Activated CD4-positive, alpha-beta T cell treated with anti-CD3 and anti-CD28 coated beads for 24 hours (primary cell): ENCODE data around the gene EHBP1.
"Not testable (repeated sequence)": the region's sequence is repeated elsewhere in the genome, so short reads cannot be mapped to it uniquely, and the experiment has no call there.

ENCODE experiments used
- DNase-seq, 2 donors: peaks; one replicate each; pipeline ENCODE4 v3.0.0-alpha.2; 2020; ENCODE audit warnings: low read depth in 2 of 2

EHBP1 gene

DNA sequence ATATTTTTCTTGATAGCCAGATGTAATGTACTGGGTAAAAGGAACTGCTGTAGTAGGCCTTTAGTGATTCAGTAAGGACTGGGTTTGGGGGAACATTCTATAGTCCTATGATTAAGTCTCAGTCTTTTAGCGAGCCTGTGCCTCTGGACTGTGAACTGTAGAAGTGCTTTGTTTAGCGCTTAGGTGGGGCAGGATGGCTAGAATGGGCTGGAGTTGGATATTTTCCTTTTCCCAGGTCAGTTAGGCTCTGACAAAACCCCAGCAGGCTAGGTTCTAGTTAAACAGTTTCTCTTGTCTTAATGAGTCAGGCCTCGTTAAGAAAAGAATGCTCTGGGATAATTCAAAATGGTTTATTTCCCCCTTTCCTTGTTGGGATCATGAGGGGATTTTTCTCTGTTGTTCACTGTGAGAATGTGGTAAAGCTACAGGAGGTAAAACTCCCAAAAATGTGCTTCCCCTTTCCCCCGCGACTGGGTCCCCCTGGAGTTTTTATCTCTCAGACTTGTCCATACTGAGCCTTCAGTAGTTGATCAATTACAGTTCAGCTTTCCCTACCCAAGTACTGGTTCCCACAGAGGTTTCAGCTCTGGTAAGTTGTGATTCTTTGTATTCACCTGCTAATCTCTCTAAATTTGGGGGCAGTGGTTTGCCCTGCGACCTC, 31.5 kb downstream of the EHBP1 start:
- no peak for DNase-seq

DNA sequence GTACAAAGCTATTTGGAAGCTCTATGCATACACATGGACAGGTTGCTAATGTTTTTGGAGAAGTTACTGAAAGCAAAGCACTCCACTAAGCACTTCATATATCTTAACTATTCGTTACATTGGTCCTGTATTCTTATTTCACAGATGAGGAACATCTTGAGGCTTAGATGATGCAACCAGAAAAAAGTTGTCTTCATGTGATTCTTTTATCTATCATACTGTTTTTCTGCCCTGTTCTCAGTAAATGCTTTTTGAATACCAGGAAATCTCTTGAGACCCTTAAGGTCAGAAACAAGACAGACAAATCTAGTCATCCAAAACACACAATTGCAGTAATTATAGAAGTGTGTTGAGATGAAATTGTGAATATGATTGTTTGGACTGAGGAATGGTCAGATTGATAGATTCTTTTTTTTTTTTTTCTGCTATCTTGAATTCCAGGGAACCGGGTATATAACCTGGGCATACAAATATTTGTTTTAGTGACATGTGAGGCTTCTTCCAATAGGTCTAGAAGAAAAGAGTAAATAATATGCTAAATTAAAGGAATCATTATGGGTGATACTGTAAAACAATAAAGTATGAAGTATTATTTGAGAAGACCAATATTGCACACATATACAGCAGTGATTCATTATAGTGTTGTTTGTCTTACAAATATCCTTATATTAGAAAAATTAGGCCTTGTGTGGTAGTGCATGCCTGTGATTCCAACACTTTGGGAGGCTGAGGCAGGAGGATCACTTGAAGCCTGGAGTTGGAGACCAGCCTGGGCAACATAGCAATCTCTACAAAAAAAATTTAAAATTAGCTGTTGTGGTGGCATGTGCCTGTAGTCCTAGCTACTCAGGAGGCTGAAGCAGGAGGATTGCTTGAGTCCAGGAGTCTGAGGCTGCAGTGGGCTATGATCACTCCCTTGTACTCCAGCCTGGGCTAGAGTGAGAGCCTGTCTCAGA, 33.7 kb downstream of the EHBP1 start:
- DNase-seq: no peak

- DNase-seq: no peak
These were observed 34.7 kb downstream of the EHBP1 start for GRCh38 chr2:62740221-62740620.

- DNase-seq: no peak
These were observed 35.6 kb downstream of the EHBP1 start for GRCh38 chr2:62741127-62741526.

DNA sequence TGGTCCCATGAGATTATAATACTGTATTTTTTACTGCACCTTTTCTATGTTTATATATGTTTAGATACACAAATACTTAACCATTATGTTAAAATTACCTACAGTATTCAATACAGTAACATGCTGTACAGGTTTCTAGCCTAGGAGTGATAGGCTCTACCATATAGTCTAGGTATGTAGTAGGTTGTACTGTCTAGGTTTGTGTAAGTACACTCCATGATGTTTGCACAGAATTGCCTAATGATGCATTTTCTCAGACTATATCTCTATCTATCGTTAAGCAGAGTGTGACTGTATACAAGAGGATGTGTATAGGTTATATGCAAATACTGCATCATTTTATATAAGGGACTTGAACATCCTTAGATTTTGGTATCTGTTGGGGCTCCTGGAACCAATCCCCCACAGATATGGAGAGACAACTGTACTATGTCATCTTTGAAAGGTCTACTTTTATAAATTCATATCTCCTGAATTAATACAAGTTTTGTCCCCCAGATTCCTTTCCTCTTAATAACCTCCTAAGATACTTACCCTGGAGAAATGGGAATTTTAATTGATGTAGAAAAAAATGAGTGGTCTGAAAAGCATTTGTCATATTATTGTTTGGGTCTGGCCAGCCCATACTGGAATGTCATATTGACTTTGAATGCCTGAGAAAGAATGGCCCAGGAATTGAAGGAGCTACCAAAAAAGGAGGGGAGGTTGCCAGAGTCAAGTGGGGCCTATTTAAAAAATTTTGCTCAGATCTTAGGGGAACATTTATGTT, 36.6 kb downstream of the EHBP1 start:
- DNase-seq: no peak

- no peak for DNase-seq
These were observed 38.0 kb downstream of the EHBP1 start for GRCh38 chr2:62743506-62743905.

DNA sequence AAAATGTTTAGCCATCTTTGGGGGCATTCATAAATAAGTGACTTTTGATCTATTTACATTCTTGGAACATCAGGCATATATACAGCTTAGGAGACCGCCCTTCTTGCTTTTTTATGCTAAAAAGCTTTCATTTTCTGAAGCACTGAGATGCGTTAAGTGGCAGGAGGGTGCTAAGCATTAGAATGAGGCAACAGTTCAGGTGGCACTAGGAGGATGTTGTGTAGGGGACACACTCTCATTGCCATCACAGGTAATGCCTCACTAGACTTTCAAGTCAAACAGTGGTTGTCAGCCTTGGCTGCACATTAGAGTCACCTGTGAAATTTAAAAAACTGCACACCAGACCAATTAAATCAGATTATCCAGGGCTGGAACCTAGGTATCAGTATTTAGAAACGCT, 39.1 kb downstream of the EHBP1 start:
- no peak for DNase-seq

- no peak for DNase-seq
These were observed 40.5 kb downstream of the EHBP1 start for GRCh38 chr2:62745891-62746481.

DNA sequence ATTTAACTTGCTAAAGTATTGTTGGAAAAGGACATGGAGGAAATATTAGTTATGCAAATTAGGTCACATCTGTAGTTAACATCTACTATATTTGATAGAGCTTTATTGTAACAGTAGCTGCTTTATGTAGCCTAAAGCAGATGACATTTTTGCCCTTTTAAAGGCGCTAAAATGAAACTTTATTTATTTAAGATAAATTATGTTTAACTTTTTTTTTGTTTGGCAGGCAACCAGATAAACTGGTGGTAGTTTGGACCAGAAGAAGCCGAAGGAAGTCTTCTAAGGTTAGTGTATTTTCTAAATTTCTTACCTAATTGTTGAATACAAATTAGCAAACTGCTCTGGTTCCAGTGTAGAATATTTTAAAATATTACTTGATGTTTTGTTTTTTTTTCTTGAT, 41.7 kb downstream of the EHBP1 start:
- DNase-seq: no peak

GRCh38 chr2:62747876-62748275, 42.4 kb downstream of the EHBP1 start:
- no peak for DNase-seq

DNA sequence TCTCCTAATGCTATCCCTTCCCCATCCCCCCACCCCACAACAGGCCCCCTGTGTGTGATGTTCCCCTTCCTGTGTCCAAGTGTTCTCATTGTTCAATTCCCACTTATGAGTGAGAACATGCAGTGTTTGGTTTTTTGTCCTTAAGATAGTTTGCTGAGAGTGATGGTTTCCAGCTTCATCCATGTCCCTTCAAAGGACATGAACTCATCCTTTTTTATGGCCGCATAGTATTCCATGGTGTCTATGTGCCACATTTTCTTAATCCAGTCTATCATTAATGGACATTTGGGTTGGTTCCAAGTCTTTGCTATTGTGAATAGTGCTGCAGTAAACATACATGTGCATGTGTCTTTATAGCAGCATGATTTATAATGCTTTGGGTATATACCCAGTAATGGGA, 43.6 kb downstream of the EHBP1 start:
- DNase-seq: not testable (repeated sequence)

DNA sequence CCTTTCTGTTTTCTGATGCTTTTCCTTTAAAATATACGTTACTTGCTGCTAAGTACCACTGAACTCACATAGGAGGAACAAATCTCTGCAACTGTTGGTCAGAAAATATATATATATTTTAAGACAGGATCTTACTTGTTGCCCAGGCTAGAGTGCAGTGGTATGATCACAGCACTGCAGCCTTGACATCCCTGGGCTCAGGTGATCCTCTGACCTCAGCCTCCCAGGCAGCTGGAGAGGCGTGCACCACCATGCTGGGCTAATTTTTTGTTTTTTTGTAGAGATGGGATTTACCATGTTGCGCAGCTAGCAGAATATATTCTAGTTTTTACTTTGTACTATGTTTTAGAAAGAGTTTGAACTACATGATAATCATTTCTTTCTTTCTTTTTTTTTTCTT, 51.5 kb downstream of the EHBP1 start:
- no peak for DNase-seq

- DNase-seq: no peak
These were observed 54.5 kb downstream of the EHBP1 start for GRCh38 chr2:62760026-62760425.

GRCh38 chr2:62760555-62760954, 55.0 kb downstream of the EHBP1 start:
- DNase-seq: no peak

- DNase-seq: no peak
These were observed 60.3 kb downstream of the EHBP1 start for GRCh38 chr2:62765619-62766376.

- DNase-seq: no peak
These were observed 63.1 kb downstream of the EHBP1 start for GRCh38 chr2:62768615-62769014.

DNA sequence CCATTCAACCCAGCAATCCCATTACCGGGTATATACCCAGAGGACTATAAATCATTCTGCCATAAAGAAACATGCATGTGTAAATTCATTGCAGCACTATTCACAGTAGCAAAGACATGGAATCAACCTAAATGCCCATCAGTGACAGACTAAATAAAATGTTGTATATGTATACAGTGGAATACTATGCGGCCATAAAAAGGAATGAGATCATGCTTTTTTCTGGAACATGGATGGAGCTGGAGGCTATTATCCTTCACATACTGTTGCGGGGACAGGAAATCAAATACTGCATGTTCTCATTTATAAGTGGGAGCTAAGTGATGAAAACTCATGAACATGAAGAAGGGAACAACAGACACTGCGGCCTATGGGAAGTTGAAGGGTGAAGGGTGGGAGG, 65.1 kb downstream of the EHBP1 start:
- DNase-seq: no peak

- DNase-seq: peak in 1 of 2 donors; percentile 10
These were observed 69.2 kb downstream of the EHBP1 start for GRCh38 chr2:62774555-62775366.

GRCh38 chr2:62775367-62775668, 69.8 kb downstream of the EHBP1 start:
- no peak for DNase-seq

DNA sequence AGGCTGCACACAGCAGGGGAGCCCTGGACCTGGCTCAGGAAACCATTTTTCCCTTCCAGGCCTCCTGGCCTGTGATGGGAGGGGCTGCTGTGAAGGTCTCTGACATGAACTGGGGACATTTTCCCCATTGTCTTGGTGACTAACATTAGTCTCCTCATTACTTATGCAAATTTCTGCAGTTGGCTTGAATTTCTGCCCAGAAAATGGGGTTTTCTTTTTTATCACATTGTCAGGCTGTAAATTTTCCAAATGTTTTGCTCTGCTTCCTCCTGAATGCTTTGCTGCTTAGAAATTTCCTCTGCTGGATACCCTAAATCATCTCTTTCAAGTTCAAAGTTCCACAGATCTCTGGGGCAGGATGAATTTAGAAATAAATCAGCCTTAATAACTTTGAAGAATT, 78.2 kb downstream of the EHBP1 start:
- DNase-seq: no peak

DNA sequence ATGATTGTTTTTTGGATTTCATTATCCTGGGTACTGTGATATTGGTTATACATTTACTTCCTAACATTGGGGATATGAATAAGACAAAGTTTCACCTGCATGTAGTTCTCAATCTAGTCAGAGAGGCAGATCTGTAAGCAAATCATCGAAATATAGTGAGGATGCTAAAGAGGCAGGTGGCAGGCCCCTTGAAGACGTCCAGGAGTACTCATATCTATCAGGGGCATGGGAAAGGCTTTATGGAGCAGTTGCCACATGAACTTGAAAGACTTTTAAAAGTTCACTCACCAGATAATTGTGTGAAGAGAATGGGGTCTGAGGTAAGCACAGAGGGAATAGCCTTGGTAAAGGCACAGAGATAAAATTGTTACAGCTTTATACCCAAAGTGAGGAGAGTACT, 78.8 kb downstream of the EHBP1 start:
- no peak for DNase-seq
